Aorta (tissue), 5 donors: ENCODE measurements around the gene ARHGAP10. TPM values are rescaled to one million over a fixed set of nuclear protein-coding genes. Genes with fewer than 3 reads are reported as not detected.

ENCODE experiments used
- ATAC-seq: fragments of 200-7000 bp; cut with Tn5 transposase; one replicate; pipeline ENCODE4 v1.9.1; 2022; ENCODE audit warnings: moderate library complexity; ENCODE audit not compliant: low FRiP score
- DNase-seq, 2 donors: peaks; one replicate each; pipeline ENCODE4 v3.0.0-alpha.2; 2020
- H3K27ac ChIP-seq, 2 donors: one replicate each; pipeline ENCODE4 v1.5.1; 2013; ENCODE audit warnings: low read length in 2 of 2, mild to moderate bottlenecking in 2 of 2, moderate library complexity in 2 of 2, control low read depth in 1 of 2, inconsistent platforms in 1 of 2, low read depth in 1 of 2
- H3K27me3 ChIP-seq, 2 donors: one replicate each; pipeline ENCODE4 v1.6.1; 2013; ENCODE audit warnings: control low read depth in 1 of 2, low read length in 1 of 2, mild to moderate bottlenecking in 1 of 2, moderate library complexity in 1 of 2; ENCODE audit not compliant: insufficient read depth in 2 of 2, control insufficient read depth in 1 of 2
- H3K36me3 ChIP-seq, 2 donors: one replicate each; pipeline ENCODE4 v1.6.1; 2013; ENCODE audit warnings: control low read depth in 1 of 2, low read length in 1 of 2, mild to moderate bottlenecking in 1 of 2; ENCODE audit not compliant: insufficient read depth in 2 of 2, control insufficient read depth in 1 of 2
- H3K4me1 ChIP-seq, 2 donors: one replicate each; pipeline ENCODE4 v1.6.1; 2013; ENCODE audit warnings: low read length in 2 of 2, control low read depth in 1 of 2, mild to moderate bottlenecking in 1 of 2, moderate library complexity in 1 of 2; ENCODE audit not compliant: insufficient read depth in 2 of 2, control insufficient read depth in 1 of 2
- H3K4me3 ChIP-seq, 2 donors: one replicate each; pipeline ENCODE4 v1.5.1; 2013; ENCODE audit warnings: low read length in 2 of 2, control low read depth in 1 of 2, mild to moderate bottlenecking in 1 of 2
- H3K9me3 ChIP-seq: one replicate; pipeline ENCODE4 v1.6.1; 2013; ENCODE audit warnings: mild to moderate bottlenecking, low read length; ENCODE audit not compliant: control insufficient read depth
- WGBS, 2 donors: extraction: QIAGEN DNeasy Blood & Tissue Kit; methylation state at CpG; one replicate each; pipeline ENCODE4 v1.1.7; 2013; 5-methylcytosine and 5-hydroxymethylcytosine counted together
- intact Hi-C, 2 donors: fragments of 100-400 bp; cut with DNase I; formaldehyde crosslinking; loops; one replicate each; pipeline versions ENCODE4 v1.14.2 to v1.15.0; 2022
- polyA plus RNA-seq, 2 donors: library from polyadenylated mRNA; stranded (reverse); fragments of 200-250 nt; gene quantifications; one replicate each; pipeline ENCODE4 v1.2.3, GENCODE V29; 2013
- total RNA-seq, 2 donors: library from RNA; stranded (reverse); fragmentation: NEBNext Ultra II Directional; extraction: Animal tissue kit (Norgen Biotek cat#: 25700); gene quantifications; one replicate each; pipeline ENCODE4 v1.2.1, GENCODE V29; 2021
- donor health status: healthy with polysubstance abuse.
- donor health status: Bipolar disorder and iron deficiency.
- donor health status: DM: no; HTN: no; CAD: no.
- donor health status: DM: no; HTN: no; CAD: no.
- donor health status: DM: yes; HTN: yes; CAD: no.

Gene ARHGAP10
- total and polyA plus RNA-seq, 4 donors: 47.3 to 94.5 (median 63.5) TPM

- Histone ChIP-seq H3K36me3 (no peaks in the 10 kb centered on the region), H3K27me3 (no peaks in the 10 kb centered on the region), H3K4me1 (peaks cover 5 to 14% of the 10 kb centered on the region in 2 donors), H3K9me3 (no peaks in the 10 kb centered on the region), H3K27ac (no peak overlapping the region), H3K4me3 (peak overlapping the region in 1 of 2 donors; percentile 1)
- WGBS, 2 donors: 85 to 91% methylated on average over 2 of the region's 2 CpGs
- ATAC-seq (no peak), DNase-seq (no peak)
- intact Hi-C loops: no loop called here
Measured at GRCh38 chr4:147802346-147802745, 70.5 kb downstream of the ARHGAP10 start.

GRCh38 chr4:147805946-147806345 lies 74.1 kb downstream of the ARHGAP10 start:
- ATAC-seq: no peak
- H3K27me3 ChIP-seq: no peaks in the 10 kb centered on the region
- H3K4me3 ChIP-seq: no peak overlapping the region
- no peak for DNase-seq
- H3K27ac ChIP-seq: no peak overlapping the region
- no peaks in the 10 kb centered on the region for H3K9me3 ChIP-seq
- 91 to 92% methylated on average over 4 of the region's 4 CpGs for WGBS, 2 donors
- intact Hi-C loops: no loop called here
- H3K4me1 ChIP-seq: peaks cover 5 to 14% of the 10 kb centered on the region in 2 donors
- H3K36me3 ChIP-seq: no peaks in the 10 kb centered on the region

GRCh38 chr4:147808447-147808846 lies 76.6 kb downstream of the ARHGAP10 start:
- Histone ChIP-seq H3K9me3 (no peaks in the 10 kb centered on the region), H3K27me3 (no peaks in the 10 kb centered on the region), H3K27ac (peak overlapping the region in 1 of 2 donors; percentile 64), H3K4me1 (peaks cover 5 to 8% of the 10 kb centered on the region in 2 donors), H3K4me3 (no peak overlapping the region), H3K36me3 (no peaks in the 10 kb centered on the region)
- intact Hi-C loops: no loop called here
- no peak for DNase-seq
- 3 to 8% methylated on average over 1 of the region's 1 CpG for WGBS, 2 donors
- ATAC-seq: no peak

GRCh38 chr4:147809211-147809610 lies 77.3 kb downstream of the ARHGAP10 start:
- no peaks in the 10 kb centered on the region for H3K27me3 ChIP-seq
- DNase-seq (no peak), ATAC-seq (no peak)
- peak overlapping the region in 1 of 2 donors; percentile 33 for H3K27ac ChIP-seq
- 38 to 40% methylated on average over 3 of the region's 3 CpGs for WGBS, 2 donors
- intact Hi-C loops: no loop called here
- H3K36me3 ChIP-seq: no peaks in the 10 kb centered on the region
- no peak overlapping the region for H3K4me3 ChIP-seq
- peaks cover 6 to 7% of the 10 kb centered on the region in 2 donors for H3K4me1 ChIP-seq
- H3K9me3 ChIP-seq: no peaks in the 10 kb centered on the region

- 83 to 84% methylated on average over 6 of the region's 6 CpGs for WGBS, 2 donors
- DNase-seq: no peak
- ATAC-seq: no peak
- Histone ChIP-seq H3K9me3 (no peaks in the 10 kb centered on the region), H3K4me3 (no peak overlapping the region), H3K36me3 (no peaks in the 10 kb centered on the region), H3K27me3 (no peaks in the 10 kb centered on the region), H3K27ac (no peak overlapping the region), H3K4me1 (peaks cover 15 to 19% of the 10 kb centered on the region in 2 donors)
- intact Hi-C loops: loop anchor here in 1 of 2 donors (10.0 kb wide), 1 partner anchor 77 kb away; the partner anchor contains the start of gene ARHGAP10
Measured at GRCh38 chr4:147811878-147812277, 80.0 kb downstream of the ARHGAP10 start.

GRCh38 chr4:147813109-147813773 lies 81.4 kb downstream of the ARHGAP10 start:
- intact Hi-C loops: loop anchor here in 1 of 2 donors (10.0 kb wide), 1 partner anchor 78 kb away; the partner anchor contains the start of gene ARHGAP10
- no peaks in the 10 kb centered on the region for H3K9me3 ChIP-seq
- no peaks in the 10 kb centered on the region for H3K27me3 ChIP-seq
- H3K4me1 ChIP-seq: peaks cover 11 to 25% of the 10 kb centered on the region in 2 donors
- ATAC-seq (no peak), DNase-seq (no peak)
- 5 to 9% methylated on average over 7 of the region's 7 CpGs for WGBS, 2 donors
- peak overlapping the region; percentile 37 to 87 for H3K27ac ChIP-seq
- no peak overlapping the region for H3K4me3 ChIP-seq
- no peaks in the 10 kb centered on the region for H3K36me3 ChIP-seq

- Histone ChIP-seq H3K27ac (peak overlapping the region in 1 of 2 donors; percentile 71), H3K27me3 (no peaks in the 10 kb centered on the region), H3K4me1 (peaks cover 10 to 25% of the 10 kb centered on the region in 2 donors), H3K4me3 (no peak overlapping the region), H3K36me3 (no peaks in the 10 kb centered on the region), H3K9me3 (no peaks in the 10 kb centered on the region)
- DNase-seq: no peak
- intact Hi-C loops: loop anchor here in 1 of 2 donors (10.0 kb wide), 1 partner anchor 79 kb away; the partner anchor contains the start of gene ARHGAP10
- WGBS, 2 donors: 39 to 48% methylated on average over 6 of the region's 6 CpGs
- no peak for ATAC-seq
Measured at GRCh38 chr4:147813973-147814372, 82.1 kb downstream of the ARHGAP10 start.

GRCh38 chr4:147814376-147814775 lies 82.5 kb downstream of the ARHGAP10 start:
- H3K27me3 ChIP-seq: no peaks in the 10 kb centered on the region
- 28 to 39% methylated on average over 3 of the region's 3 CpGs for WGBS, 2 donors
- H3K9me3 ChIP-seq: no peaks in the 10 kb centered on the region
- no peak overlapping the region for H3K4me3 ChIP-seq
- ATAC-seq: no peak
- no peak overlapping the region for H3K27ac ChIP-seq
- no peaks in the 10 kb centered on the region for H3K36me3 ChIP-seq
- intact Hi-C loops: loop anchor here in 1 of 2 donors (10.0 kb wide), 1 partner anchor 80 kb away; the partner anchor contains the start of gene ARHGAP10
- DNase-seq: no peak
- peaks cover 10 to 25% of the 10 kb centered on the region in 2 donors for H3K4me1 ChIP-seq

GRCh38 chr4:147815741-147816140 lies 83.9 kb downstream of the ARHGAP10 start:
- Histone ChIP-seq H3K27ac (peak overlapping the region; percentile 94 to 96), H3K27me3 (no peaks in the 10 kb centered on the region), H3K4me3 (no peak overlapping the region), H3K9me3 (no peaks in the 10 kb centered on the region), H3K36me3 (no peaks in the 10 kb centered on the region), H3K4me1 (peaks cover 10 to 25% of the 10 kb centered on the region in 2 donors)
- DNase-seq (no peak), ATAC-seq (no peak)
- intact Hi-C loops: loop anchor here in 1 of 2 donors (5.0 to 10.0 kb wide), 2 partner anchors 42 to 81 kb away; partner anchors contain the start of gene ARHGAP10
- WGBS, 2 donors: 60 to 67% methylated on average over 5 of the region's 5 CpGs
